HEK293T (cell line): ENCODE data around the gene GPR146.

Experiments used
- CTCF ChIA-PET: fragments of 350-600 bp; formaldehyde crosslinking; extraction: SDS; loops from one replicate; lab custom pipeline; 2021; ENCODE audit warnings: antibody characterized with exemption, inconsistent platforms; lab: Yijun Ruan, JAX
- POLR2A ChIA-PET: fragments of 350-600 bp; formaldehyde crosslinking; extraction: SDS; loops from one replicate; lab custom pipeline; 2020; ENCODE audit warnings: antibody characterized with exemption, inconsistent platforms; lab: Yijun Ruan, JAX
- DNase-seq: peaks from one replicate; pipeline ENCODE4 v3.0.0; 2012; ENCODE audit warnings: mixed read lengths; ENCODE audit errors: extremely low spot score
- ARNT ChIP-seq: fragments of 450-650 bp; IDR thresholded peaks from 2 replicates; pipeline ENCODE4 v1.6.1; 2017; ENCODE audit warnings: mild to moderate bottlenecking
- BHLHE40 ChIP-seq: fragments of 450-650 bp; IDR thresholded peaks from 2 replicates; pipeline ENCODE4 v1.6.1; 2016; ENCODE audit warnings: mild to moderate bottlenecking, moderate library complexity, borderline replicate concordance
- CTBP1 ChIP-seq: fragments of 450-650 bp; IDR thresholded peaks from 2 replicates; pipeline ENCODE4 v1.6.1; 2016; ENCODE audit warnings: borderline replicate concordance
- ELF4 ChIP-seq: fragments of 450-650 bp; IDR thresholded peaks from 2 replicates; pipeline ENCODE4 v1.6.1; 2017; ENCODE audit warnings: antibody characterized with exemption
- FOXA1 ChIP-seq: fragments of 450-650 bp; IDR thresholded peaks from 2 replicates; pipeline ENCODE4 v1.6.1; 2016; ENCODE audit warnings: mild to moderate bottlenecking
- FOXK2 ChIP-seq: fragments of 450-650 bp; IDR thresholded peaks from 2 replicates; pipeline ENCODE4 v1.6.1; 2016; ENCODE audit warnings: mild to moderate bottlenecking
- FOXM1 ChIP-seq: fragments of 450-650 bp; IDR thresholded peaks from 2 replicates; pipeline ENCODE4 v1.6.1; 2017; ENCODE audit warnings: mild to moderate bottlenecking, borderline replicate concordance
- HDGF ChIP-seq: fragments of 450-650 bp; IDR thresholded peaks from 2 replicates; pipeline ENCODE4 v1.6.1; 2017; ENCODE audit warnings: antibody characterized with exemption, borderline replicate concordance
- L3MBTL2 ChIP-seq: fragments of 450-650 bp; conservative IDR thresholded peaks from 2 replicates; pipeline ENCODE4 v1.6.1; 2016; ENCODE audit warnings: mild to moderate bottlenecking
- LEF1 ChIP-seq: fragments of 450-650 bp; IDR thresholded peaks from 2 replicates; pipeline ENCODE4 v1.6.1; 2017; ENCODE audit warnings: mild to moderate bottlenecking, borderline replicate concordance
- NFRKB ChIP-seq: fragments of 450-650 bp; IDR thresholded peaks from 2 replicates; pipeline ENCODE4 v1.6.1; 2016; ENCODE audit warnings: mild to moderate bottlenecking, moderate library complexity
- PKNOX1 ChIP-seq: fragments of 450-650 bp; IDR thresholded peaks from 2 replicates; pipeline ENCODE4 v1.6.1; 2016
- SP1 ChIP-seq: fragments of 450-650 bp; IDR thresholded peaks from 2 replicates; pipeline ENCODE4 v1.6.1; 2017
- SUZ12 ChIP-seq: fragments of 450-650 bp; IDR thresholded peaks from 2 replicates; pipeline ENCODE4 v1.6.1; 2016; ENCODE audit warnings: mild to moderate bottlenecking
- TARDBP ChIP-seq: fragments of 450-650 bp; IDR thresholded peaks from 2 replicates; pipeline ENCODE4 v1.6.1; 2016
- ZNF384 ChIP-seq: fragments of 450-650 bp; IDR thresholded peaks from 2 replicates; pipeline ENCODE4 v1.6.1; 2016

Gene GPR146

GRCh38 chr7:1093502-1093843, 49.1 kb downstream of the GPR146 start:
- ChIA-PET CTCF (interaction anchor here (1.2 kb wide), 1 partner anchor 31 kb away, joined by 3 read pairs; no protein-coding TSS in a partner anchor), POLR2A (no interaction called here)
- TF ChIP-seq ZNF384: no peak
- no peak for TF ChIP-seq FOXA1
- TF ChIP-seq BHLHE40: no peak
- no peak for TF ChIP-seq FOXK2
- TF ChIP-seq LEF1: no peak
- no peak for TF ChIP-seq CTBP1
- no peak for TF ChIP-seq ELF4
- TF ChIP-seq PKNOX1: no peak
- no peak for TF ChIP-seq HDGF
- TF ChIP-seq ARNT: no peak
- no peak for TF ChIP-seq L3MBTL2
- no peak for TF ChIP-seq FOXM1
- TF ChIP-seq TARDBP: no peak
- TF ChIP-seq SUZ12: no peak
- TF ChIP-seq SP1: no peak
- DNase-seq: no peak

DNA sequence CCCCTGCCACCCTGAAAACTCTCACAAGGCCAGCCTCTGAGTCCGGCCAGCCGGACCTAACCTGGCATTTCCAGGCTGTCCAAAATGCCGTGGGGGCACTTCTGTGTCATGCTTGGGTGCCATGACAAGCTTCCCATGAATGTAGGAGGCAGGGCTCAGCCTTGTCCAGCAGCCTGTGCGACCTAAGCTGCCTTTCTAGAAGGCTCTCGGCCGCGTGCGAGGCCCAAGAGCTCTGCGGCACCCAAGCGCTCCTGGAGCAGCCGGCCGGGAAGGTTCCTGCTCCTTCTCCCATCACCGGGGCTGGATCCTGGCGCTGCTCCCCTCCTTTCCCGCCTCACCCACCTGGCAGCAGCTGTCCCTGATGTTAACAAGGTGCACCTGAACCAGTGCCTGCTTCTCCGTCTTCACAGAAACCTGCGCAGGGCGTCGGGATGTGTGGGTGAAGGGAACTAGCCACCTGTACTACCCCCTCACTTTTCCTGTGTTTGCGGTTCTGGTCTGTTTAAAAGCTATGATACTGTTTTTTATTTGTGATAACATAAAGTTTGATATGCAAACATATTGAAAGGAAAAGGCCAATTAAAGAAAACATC, 49.7 kb downstream of the GPR146 start:
- POLR2A ChIA-PET: no interaction called here
- CTCF ChIA-PET: interaction anchor here (1.2 kb wide), 1 partner anchor 30 kb away, joined by 3 read pairs; no protein-coding TSS in a partner anchor
- no peak for DNase-seq
- TF ChIP-seq ZNF384 (no peak), FOXA1 (no peak), SUZ12 (no peak), HDGF (no peak), BHLHE40 (no peak), NFRKB (no peak), TARDBP (no peak), FOXM1 (no peak), ARNT (no peak), FOXK2 (no peak), LEF1 (no peak), L3MBTL2 (no peak), PKNOX1 (no peak), ELF4 (no peak), CTBP1 (no peak), SP1 (no peak)

DNA sequence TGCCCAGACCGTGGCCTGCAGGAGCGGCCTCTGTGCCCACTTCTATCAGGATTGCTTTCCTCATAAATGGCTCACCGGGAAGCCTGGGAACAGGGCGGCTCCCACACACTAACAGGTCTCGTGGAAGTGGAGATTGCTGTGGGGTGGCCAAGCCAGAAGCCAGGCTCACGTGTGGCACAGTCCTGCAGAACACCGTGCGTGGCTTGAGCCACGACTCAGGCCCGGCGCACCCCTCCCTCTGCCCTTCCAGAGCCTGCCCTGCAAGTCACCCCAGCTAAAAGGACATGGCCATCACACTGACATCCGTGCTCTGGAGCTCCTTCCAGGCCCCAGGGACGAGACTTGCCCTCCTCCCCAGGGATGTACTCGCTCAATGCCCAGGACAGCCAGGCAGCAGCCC, 50.5 kb downstream of the GPR146 start:
- ChIA-PET POLR2A (no interaction called here), CTCF (no interaction called here)
- DNase-seq: no peak
- TF ChIP-seq NFRKB (no peak), PKNOX1 (no peak), SP1 (no peak), SUZ12 (no peak), BHLHE40 (no peak), CTBP1 (no peak), FOXA1 (no peak), FOXM1 (no peak), TARDBP (no peak), ELF4 (no peak), ARNT (no peak), LEF1 (no peak), HDGF (no peak), FOXK2 (no peak), L3MBTL2 (no peak), ZNF384 (no peak)

DNA sequence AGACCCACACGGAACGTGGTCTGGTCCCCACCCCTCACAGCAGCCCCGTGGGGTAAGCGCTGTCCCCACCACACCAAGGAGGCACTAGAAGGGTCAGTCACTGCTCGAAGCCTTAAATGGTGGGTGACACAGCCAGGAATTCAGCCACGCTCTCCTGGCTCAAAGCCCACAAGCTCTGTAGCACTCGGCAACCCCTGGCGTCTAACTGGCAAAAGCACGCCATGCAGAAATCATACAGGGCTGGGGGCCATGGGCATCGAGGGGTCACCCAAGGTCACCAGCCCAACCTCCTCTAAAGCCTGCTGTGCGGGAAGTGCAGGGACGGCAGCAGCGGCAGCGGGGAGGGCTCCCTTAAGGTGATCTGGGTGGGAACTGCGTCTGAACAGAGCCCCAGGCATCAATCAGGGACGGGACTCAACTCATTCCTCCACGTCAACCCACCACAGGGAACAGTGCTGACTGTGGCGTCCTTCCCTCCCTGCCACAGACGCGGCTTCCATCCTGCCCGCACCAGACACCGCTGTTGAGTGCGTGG, 51.3 kb downstream of the GPR146 start:
- CTCF ChIA-PET: no interaction called here
- no peak for DNase-seq
- TF ChIP-seq HDGF (no peak), BHLHE40 (no peak), ARNT (no peak), PKNOX1 (no peak), ZNF384 (no peak), CTBP1 (no peak), ELF4 (no peak), FOXK2 (no peak), L3MBTL2 (no peak)
- POLR2A ChIA-PET: no interaction called here

DNA sequence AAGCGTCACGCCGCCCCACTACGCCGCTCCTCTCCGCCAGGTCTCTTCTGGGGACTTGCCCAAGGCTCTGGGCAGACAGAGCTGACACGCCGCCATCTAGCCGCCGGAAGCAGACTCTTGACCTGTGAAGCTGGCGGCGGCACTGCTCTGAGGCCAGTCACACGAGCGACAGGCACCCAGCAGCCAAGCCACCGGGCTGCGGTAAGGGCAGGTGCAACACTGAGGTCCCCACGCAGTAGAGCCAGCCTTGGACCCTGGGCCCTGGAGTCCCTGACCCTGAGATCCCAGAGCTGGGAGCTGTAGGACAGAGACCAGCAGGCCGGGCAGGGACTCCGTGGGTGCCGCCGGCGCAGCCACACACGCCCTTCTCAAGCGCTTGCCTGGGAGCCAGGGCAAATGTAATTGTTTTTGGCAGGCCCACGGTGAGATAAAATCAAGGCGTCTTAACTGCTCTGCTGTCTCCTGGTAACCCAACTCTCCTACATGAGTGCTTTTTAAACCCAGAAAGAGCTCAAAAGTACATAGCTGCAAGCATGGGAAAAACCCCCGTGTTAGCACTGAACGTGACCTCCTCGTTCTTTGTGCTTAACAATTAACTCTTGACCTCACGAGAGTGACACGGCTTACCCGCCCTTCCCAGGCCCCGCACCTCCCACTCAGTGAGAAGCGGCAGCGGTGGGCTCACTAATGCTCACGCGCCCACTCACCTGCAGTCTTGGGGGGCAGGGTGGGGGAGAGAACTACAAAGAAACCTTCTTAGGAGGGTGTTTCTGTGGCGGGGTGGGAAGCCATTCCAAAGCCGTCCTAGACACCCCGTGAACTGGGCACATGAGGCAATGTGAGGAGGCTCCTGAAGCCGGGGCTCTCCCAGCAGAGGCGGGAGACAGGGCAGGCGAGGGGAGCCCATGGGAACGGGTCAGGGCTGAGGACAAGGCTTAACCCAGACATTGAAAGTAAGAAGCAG, 52.1 kb downstream of the GPR146 start:
- TF ChIP-seq FOXM1 (no peak), TARDBP (no peak), LEF1 (no peak), ELF4 (no peak), CTBP1 (no peak), HDGF (no peak), FOXK2 (no peak), FOXA1 (no peak), ZNF384 (no peak), ARNT (no peak), L3MBTL2 (no peak)
- CTCF ChIA-PET: no interaction called here
- no peak for DNase-seq
- POLR2A ChIA-PET: no interaction called here
